ENCODE data around the gene LIPT2. TPM values are rescaled to one million over a fixed set of nuclear protein-coding genes. Genes with fewer than 3 reads are reported as not detected.
"Not testable (repeated sequence)": the region's sequence is repeated elsewhere in the genome, so short reads cannot be mapped to it uniquely, and the experiment has no call there.

Gene LIPT2
- polyA plus RNA-seq (ENCODE audit: insufficient read length in 10 of 10), result 1 to 10 TPM; 1.1 to 3.2 (median 2.4) TPM
- long read RNA-seq, donor 1, partial matches to known transcripts, result 0 of 1 reads
- long read RNA-seq, donor 1, other reads (novel, unspliced or antisense), result 0 of 1 reads
- long read RNA-seq, donor 2, partial matches to known transcripts, result 0 of 1 reads
- long read RNA-seq, donor 2, other reads (novel, unspliced or antisense), result 0 of 1 reads
- long read RNA-seq, donor 3, result 0 reads
- long read RNA-seq, donor 4, partial matches to known transcripts, result 0 of 3 reads
- long read RNA-seq, donor 4, other reads (novel, unspliced or antisense), result 0 of 3 reads
- long read RNA-seq, donor 5, transcript LIPT2-201 (2 exons, 1,018 nt), result major isoform, 5 of 18 reads
- long read RNA-seq, donor 5, partial matches to known transcripts, result 5 of 18 reads
- long read RNA-seq, donor 5, other reads (novel, unspliced or antisense), result 8 of 18 reads
- long read RNA-seq, donor 6, partial matches to known transcripts, result 0 of 1 reads
- long read RNA-seq, donor 6, other reads (novel, unspliced or antisense), result 0 of 1 reads
- long read RNA-seq, donor 7, partial matches to known transcripts, result 0 of 4 reads
- long read RNA-seq, donor 7, other reads (novel, unspliced or antisense), result 0 of 4 reads
- long read RNA-seq, donor 8, partial matches to known transcripts, result 0 of 2 reads
- long read RNA-seq, donor 8, other reads (novel, unspliced or antisense), result 0 of 2 reads
- long read RNA-seq, donor 9, partial matches to known transcripts, result 0 of 1 reads
- long read RNA-seq, donor 9, other reads (novel, unspliced or antisense), result 0 of 1 reads

GRCh38 chr11:74492974-74493790 is at the start of gene LIPT2:
TSS of gene LIPT2 (minus strand) at chr11:74493724. CDS start at chr11:74493703, 21 bp downstream.
- peak; percentile 97 to 99 (median 97) for DNase-seq

GRCh38 chr11:74541466-74541865 is 47.9 kb upstream of the LIPT2 start:
- no peak for DNase-seq

- DNase-seq, result no peak
These were observed 46.7 kb upstream of the LIPT2 start for GRCh38 chr11:74540270-74540669.

- DNase-seq, result no peak
These were observed 45.2 kb upstream of the LIPT2 start for GRCh38 chr11:74538680-74539079.

- no peak for DNase-seq
These were observed 42.0 kb upstream of the LIPT2 start for GRCh38 chr11:74535371-74536160.

GRCh38 chr11:74534946-74535275 is 41.4 kb upstream of the LIPT2 start:
- not testable (repeated sequence) for DNase-seq

GRCh38 chr11:74534216-74534945 is 40.9 kb upstream of the LIPT2 start:
- no peak for DNase-seq

- DNase-seq, result no peak
These were observed 39.9 kb upstream of the LIPT2 start for GRCh38 chr11:74533421-74533820.

- no peak for DNase-seq
These were observed 39.1 kb upstream of the LIPT2 start for GRCh38 chr11:74532501-74533246.

- DNase-seq, result no peak
These were observed 31.5 kb upstream of the LIPT2 start for GRCh38 chr11:74524978-74525377.

GRCh38 chr11:74524501-74524900 is 31.0 kb upstream of the LIPT2 start:
- no peak for DNase-seq

- DNase-seq, result no peak
These were observed 29.3 kb upstream of the LIPT2 start for GRCh38 chr11:74522776-74523175.

- DNase-seq, result no peak
These were observed 28.2 kb upstream of the LIPT2 start for GRCh38 chr11:74521666-74522252.

- DNase-seq, result no peak
These were observed 27.6 kb upstream of the LIPT2 start for GRCh38 chr11:74520927-74521665.

GRCh38 chr11:74520316-74520715 is 26.8 kb upstream of the LIPT2 start:
- no peak for DNase-seq

- no peak for DNase-seq
These were observed 26.2 kb upstream of the LIPT2 start for GRCh38 chr11:74519710-74520109.

- DNase-seq, result not testable (repeated sequence)
These were observed 24.1 kb upstream of the LIPT2 start for GRCh38 chr11:74517592-74517991.

- DNase-seq, result no peak
These were observed 14.1 kb upstream of the LIPT2 start for GRCh38 chr11:74507582-74507981.

- DNase-seq, result no peak
These were observed 13.3 kb upstream of the LIPT2 start for GRCh38 chr11:74506823-74507222.
